ENCODE data around the gene CDH23. TPM values are rescaled to one million over a fixed set of nuclear protein-coding genes. Genes with fewer than 3 reads are reported as not detected.

The CDH23 gene
- total and polyA plus RNA-seq, 2 donors from 2014 or later: 1.1 to 6.4 TPM

DNA sequence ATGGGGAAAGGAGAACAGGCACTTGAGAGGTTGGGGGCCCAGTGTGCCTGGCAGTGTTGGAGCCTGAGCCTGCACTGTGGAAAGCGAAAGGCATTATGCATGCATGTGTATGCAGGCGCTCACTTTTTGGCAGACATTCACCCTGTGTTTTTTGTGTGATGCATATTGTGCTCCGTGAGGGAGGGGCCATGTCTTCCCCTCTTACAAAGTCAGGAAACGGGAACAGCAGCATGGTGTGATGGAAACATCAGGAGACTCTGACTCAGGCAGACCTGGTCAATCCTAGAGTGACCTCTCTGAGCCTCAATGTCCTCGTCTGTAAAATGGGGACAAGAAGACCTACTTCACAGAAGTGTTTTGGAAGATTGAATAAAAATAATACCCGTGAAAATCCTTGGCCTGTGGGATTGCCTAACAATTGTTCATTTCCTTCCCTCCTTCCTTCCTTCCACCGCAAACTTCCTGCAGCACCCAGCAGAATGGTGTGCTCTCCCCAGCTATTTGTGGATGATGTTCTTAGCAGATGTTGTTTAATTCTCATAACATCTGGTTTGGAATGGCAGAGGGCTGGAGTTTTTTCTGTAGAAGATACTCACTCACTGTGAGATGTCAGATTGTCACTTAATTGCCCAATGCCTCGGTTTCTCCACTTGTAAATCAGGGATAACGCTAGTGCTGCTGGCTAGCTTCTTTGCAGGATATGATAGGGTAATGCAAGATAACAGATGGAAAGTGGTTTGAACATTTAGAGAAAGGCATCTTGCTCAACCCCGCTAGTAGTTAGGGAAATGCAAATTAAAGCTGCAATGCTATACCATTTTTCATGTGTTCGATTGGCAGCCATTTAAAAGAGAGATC lies 39.8 kb downstream of the CDH23 start:
- intact Hi-C loops (cut with DNase I): no loop called here
- Histone ChIP-seq H3K9ac (ENCODE audit: low read length in 3 of 3) (no peak overlapping the region), H3K36me3 (ENCODE audit: control insufficient read depth in 2 of 3, insufficient read depth in 3 of 3, low read length in 3 of 3) (no peaks in the 10 kb centered on the region), H3K27ac (ENCODE audit: low read depth in 2 of 2, low read length in 2 of 2) (no peak overlapping the region), H3K4me1 (ENCODE audit: control insufficient read depth in 2 of 3, insufficient read depth in 2 of 3, low read depth in 1 of 3, low read length in 3 of 3) (peaks cover 0 to 3% (median 0%) of the 10 kb centered on the region in 3 donors), H3K4me3 (ENCODE audit: low read length in 3 of 3) (no peak overlapping the region), H3K27me3 (ENCODE audit: control insufficient read depth, insufficient read depth, low read length) (no peaks in the 10 kb centered on the region), H3K9me3 (ENCODE audit: control insufficient read depth in 2 of 3, insufficient read depth in 1 of 3, low read length in 3 of 3) (no peaks in the 10 kb centered on the region)
- FAIRE-seq (no peak), DNase-seq (peak in 1 of 5 donors; percentile 4)
- TF ChIP-seq, protein P1, sequence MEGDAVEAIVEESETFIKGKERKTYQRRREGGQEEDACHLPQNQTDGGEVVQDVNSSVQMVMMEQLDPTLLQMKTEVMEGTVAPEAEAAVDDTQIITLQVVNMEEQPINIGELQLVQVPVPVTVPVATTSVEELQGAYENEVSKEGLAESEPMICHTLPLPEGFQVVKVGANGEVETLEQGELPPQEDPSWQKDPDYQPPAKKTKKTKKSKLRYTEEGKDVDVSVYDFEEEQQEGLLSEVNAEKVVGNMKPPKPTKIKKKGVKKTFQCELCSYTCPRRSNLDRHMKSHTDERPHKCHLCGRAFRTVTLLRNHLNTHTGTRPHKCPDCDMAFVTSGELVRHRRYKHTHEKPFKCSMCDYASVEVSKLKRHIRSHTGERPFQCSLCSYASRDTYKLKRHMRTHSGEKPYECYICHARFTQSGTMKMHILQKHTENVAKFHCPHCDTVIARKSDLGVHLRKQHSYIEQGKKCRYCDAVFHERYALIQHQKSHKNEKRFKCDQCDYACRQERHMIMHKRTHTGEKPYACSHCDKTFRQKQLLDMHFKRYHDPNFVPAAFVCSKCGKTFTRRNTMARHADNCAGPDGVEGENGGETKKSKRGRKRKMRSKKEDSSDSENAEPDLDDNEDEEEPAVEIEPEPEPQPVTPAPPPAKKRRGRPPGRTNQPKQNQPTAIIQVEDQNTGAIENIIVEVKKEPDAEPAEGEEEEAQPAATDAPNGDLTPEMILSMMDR (IDR thresholded peaks at IDR 0.05; ENCODE audit: borderline replicate concordance, extremely low read depth, insufficient read depth): no peak

DNA sequence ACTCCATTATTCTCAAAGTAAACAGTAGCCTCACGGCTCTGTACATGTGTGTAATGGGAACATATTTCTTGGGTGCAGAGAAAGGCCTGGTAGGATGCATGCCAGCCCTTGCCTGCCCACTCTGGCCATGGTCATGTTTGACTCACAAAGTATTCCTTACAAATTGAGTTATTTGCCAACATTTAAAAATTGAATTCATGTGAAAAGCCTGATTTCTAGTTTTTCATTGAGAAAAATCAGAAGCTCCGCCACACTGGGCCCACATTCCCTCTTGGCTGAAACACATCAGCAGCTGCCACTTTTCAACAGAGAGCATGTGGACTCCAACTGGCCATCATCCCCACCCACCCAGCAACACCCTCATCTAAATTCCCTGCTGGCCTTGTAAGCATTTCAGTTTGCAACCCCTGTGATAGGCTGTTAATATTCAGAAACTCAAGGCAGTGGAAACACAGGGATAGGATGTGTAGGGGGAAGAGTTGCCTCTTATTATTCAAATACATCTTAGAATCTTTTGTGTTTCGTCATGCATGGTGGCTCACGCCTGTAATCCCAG lies 40.9 kb downstream of the CDH23 start:
- no peak overlapping the region for H3K9ac ChIP-seq (ENCODE audit: low read length in 3 of 3)
- intact Hi-C loops (cut with DNase I): no loop called here
- H3K4me1 ChIP-seq (ENCODE audit: control insufficient read depth in 2 of 3, insufficient read depth in 2 of 3, low read depth in 1 of 3, low read length in 3 of 3): peaks cover 0 to 3% (median 0%) of the 10 kb centered on the region in 3 donors
- DNase-seq (peak in 2 of 5 donors; percentile 16 to 67), FAIRE-seq (no peak)
- TF ChIP-seq, protein P1 (IDR thresholded peaks at IDR 0.05; ENCODE audit: borderline replicate concordance, extremely low read depth, insufficient read depth): no peak
- no peaks in the 10 kb centered on the region for H3K36me3 ChIP-seq (ENCODE audit: control insufficient read depth in 2 of 3, insufficient read depth in 3 of 3, low read length in 3 of 3)
- no peaks in the 10 kb centered on the region for H3K9me3 ChIP-seq (ENCODE audit: control insufficient read depth in 2 of 3, insufficient read depth in 1 of 3, low read length in 3 of 3)
- no peak overlapping the region for H3K4me3 ChIP-seq (ENCODE audit: low read length in 3 of 3)
- no peaks in the 10 kb centered on the region for H3K27me3 ChIP-seq (ENCODE audit: control insufficient read depth, insufficient read depth, low read length)
- no peak overlapping the region for H3K27ac ChIP-seq (ENCODE audit: low read depth in 2 of 2, low read length in 2 of 2)

DNA sequence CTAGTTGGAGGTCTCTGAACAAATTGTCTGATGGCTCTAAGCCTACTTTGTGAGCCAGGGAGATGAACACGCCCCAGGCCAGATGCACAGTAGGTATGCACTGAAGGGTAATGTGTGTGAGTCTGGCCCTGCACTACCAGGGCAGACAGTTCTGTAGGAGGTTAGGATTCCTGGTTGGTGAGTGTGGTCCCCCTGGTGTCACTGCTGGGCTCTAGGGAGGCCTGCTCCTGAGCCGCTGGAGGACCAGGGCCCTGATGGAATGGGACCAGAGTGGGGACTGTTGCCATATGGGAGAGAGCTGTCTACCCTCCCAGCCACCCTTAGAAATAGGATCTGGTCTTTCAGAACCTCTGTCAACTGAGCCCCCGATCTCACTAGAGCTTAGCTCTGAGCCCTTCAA lies 42.0 kb downstream of the CDH23 start:
- Histone ChIP-seq H3K27me3 (ENCODE audit: control insufficient read depth, insufficient read depth, low read length) (no peaks in the 10 kb centered on the region), H3K4me3 (ENCODE audit: low read length in 3 of 3) (no peak overlapping the region), H3K9me3 (ENCODE audit: control insufficient read depth in 2 of 3, insufficient read depth in 1 of 3, low read length in 3 of 3) (no peaks in the 10 kb centered on the region), H3K27ac (ENCODE audit: low read depth in 2 of 2, low read length in 2 of 2) (no peak overlapping the region), H3K4me1 (ENCODE audit: control insufficient read depth in 2 of 3, insufficient read depth in 2 of 3, low read depth in 1 of 3, low read length in 3 of 3) (peaks cover 0 to 3% (median 0%) of the 10 kb centered on the region in 3 donors), H3K36me3 (ENCODE audit: control insufficient read depth in 2 of 3, insufficient read depth in 3 of 3, low read length in 3 of 3) (no peaks in the 10 kb centered on the region), H3K9ac (ENCODE audit: low read length in 3 of 3) (no peak overlapping the region)
- peak in 1 of 5 donors; percentile 19 for DNase-seq
- no peak for FAIRE-seq
- intact Hi-C loops (cut with DNase I): no loop called here
- TF ChIP-seq, protein P1 (IDR thresholded peaks at IDR 0.05; ENCODE audit: borderline replicate concordance, extremely low read depth, insufficient read depth): no peak

Measured in kidney (tissue), 14 donors.